ENCODE measurements around the gene TM4SF18. TPM values are rescaled to one million over a fixed set of nuclear protein-coding genes. Genes with fewer than 3 reads are reported as not detected.

The TM4SF18 gene
- total RNA-seq, 3 donors from 2014 or later (not counting 1 experiment from before 2014, with no cell fraction given) = not detected

- Histone ChIP-seq H3K4me1 (ENCODE audit: control insufficient read depth, insufficient read depth, low read length) (no peaks in the 10 kb centered on the region), H3K27ac (ENCODE audit: low read length) (no peak overlapping the region), H3K9me3 (ENCODE audit: control insufficient read depth, insufficient read depth, low read length) (no peaks in the 10 kb centered on the region), H3K4me3 (ENCODE audit: low read length) (no peak overlapping the region), H3K27me3 (ENCODE audit: control insufficient read depth, insufficient read depth, low read length) (no peaks in the 10 kb centered on the region), H3K36me3 (ENCODE audit: control insufficient read depth, insufficient read depth, low read length) (no peaks in the 10 kb centered on the region)
- ATAC-seq = no peak
- Mint-ChIP-seq H3K36me3 (no peaks in the 10 kb centered on the region), H3K4me3 (no peak overlapping the region), H3K27ac (no peak overlapping the region), H3K4me1 (peaks cover 0 to 6% of the 10 kb centered on the region in 2 donors), H3K27me3 (ENCODE audit: low read depth in 2 of 2) (peaks cover 3 to 10% of the 10 kb centered on the region in 2 donors), H3K9me3 (no peaks in the 10 kb centered on the region)
- intact Hi-C loops (cut with micrococcal nuclease) = no loop called here
- WGBS (ENCODE audit: insufficient coverage) = 80% methylated on average over 3 of the region's 3 CpGs
- no peak for DNase-seq
- TF ChIP-seq, protein P1, sequence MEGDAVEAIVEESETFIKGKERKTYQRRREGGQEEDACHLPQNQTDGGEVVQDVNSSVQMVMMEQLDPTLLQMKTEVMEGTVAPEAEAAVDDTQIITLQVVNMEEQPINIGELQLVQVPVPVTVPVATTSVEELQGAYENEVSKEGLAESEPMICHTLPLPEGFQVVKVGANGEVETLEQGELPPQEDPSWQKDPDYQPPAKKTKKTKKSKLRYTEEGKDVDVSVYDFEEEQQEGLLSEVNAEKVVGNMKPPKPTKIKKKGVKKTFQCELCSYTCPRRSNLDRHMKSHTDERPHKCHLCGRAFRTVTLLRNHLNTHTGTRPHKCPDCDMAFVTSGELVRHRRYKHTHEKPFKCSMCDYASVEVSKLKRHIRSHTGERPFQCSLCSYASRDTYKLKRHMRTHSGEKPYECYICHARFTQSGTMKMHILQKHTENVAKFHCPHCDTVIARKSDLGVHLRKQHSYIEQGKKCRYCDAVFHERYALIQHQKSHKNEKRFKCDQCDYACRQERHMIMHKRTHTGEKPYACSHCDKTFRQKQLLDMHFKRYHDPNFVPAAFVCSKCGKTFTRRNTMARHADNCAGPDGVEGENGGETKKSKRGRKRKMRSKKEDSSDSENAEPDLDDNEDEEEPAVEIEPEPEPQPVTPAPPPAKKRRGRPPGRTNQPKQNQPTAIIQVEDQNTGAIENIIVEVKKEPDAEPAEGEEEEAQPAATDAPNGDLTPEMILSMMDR (IDR thresholded peaks at IDR 0.05) = no peak
Measured at GRCh38 chr3:149374793-149375500, 41.5 kb upstream of the TM4SF18 start.

DNA sequence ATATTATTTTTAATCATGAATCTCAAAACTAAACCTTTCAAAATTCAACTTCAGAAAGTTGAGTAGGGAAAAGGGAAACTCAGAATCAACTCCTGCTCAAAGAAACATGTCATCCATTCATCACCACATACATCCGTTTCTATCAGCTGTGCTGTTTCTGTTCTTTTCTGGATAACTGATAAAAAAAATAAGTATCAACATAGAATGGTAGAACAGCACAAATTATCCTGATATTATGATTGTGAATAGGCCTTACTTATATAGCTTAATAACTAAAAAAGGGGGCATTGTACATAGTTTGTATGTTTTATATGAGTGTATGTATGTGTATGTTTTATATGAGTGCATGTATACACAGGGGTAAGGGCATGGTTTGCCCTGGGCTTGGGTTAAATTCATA lies 41.0 kb upstream of the TM4SF18 start:
- DNase-seq (no peak), ATAC-seq (no peak)
- H3K9me3 Mint-ChIP-seq = no peaks in the 10 kb centered on the region
- WGBS (ENCODE audit: insufficient coverage) = no CpG with 5 or more reads among the region's 1 CpG
- TF ChIP-seq, protein P1 (IDR thresholded peaks at IDR 0.05) = no peak
- Histone ChIP-seq H3K36me3 (ENCODE audit: control insufficient read depth, insufficient read depth, low read length) (no peaks in the 10 kb centered on the region), H3K4me1 (ENCODE audit: control insufficient read depth, insufficient read depth, low read length) (no peaks in the 10 kb centered on the region), H3K27me3 (ENCODE audit: control insufficient read depth, insufficient read depth, low read length) (no peaks in the 10 kb centered on the region), H3K27ac (ENCODE audit: low read length) (no peak overlapping the region), H3K9me3 (ENCODE audit: control insufficient read depth, insufficient read depth, low read length) (no peaks in the 10 kb centered on the region), H3K4me3 (ENCODE audit: low read length) (no peak overlapping the region)
- H3K27me3 Mint-ChIP-seq (ENCODE audit: low read depth in 2 of 2) = peaks cover 3 to 10% of the 10 kb centered on the region in 2 donors
- H3K4me3 Mint-ChIP-seq = no peak overlapping the region
- intact Hi-C loops (cut with micrococcal nuclease) = no loop called here
- H3K36me3 Mint-ChIP-seq = no peaks in the 10 kb centered on the region
- H3K4me1 Mint-ChIP-seq = peaks cover 0 to 6% of the 10 kb centered on the region in 2 donors
- H3K27ac Mint-ChIP-seq = no peak overlapping the region

GRCh38 chr3:149373235-149374125 lies 40.0 kb upstream of the TM4SF18 start:
- Mint-ChIP-seq H3K36me3 (no peaks in the 10 kb centered on the region), H3K4me3 (no peak overlapping the region), H3K4me1 (peaks cover 0 to 6% of the 10 kb centered on the region in 2 donors), H3K27me3 (ENCODE audit: low read depth in 2 of 2) (peaks cover 3 to 9% of the 10 kb centered on the region in 2 donors), H3K9me3 (no peaks in the 10 kb centered on the region), H3K27ac (no peak overlapping the region)
- Histone ChIP-seq H3K4me1 (ENCODE audit: control insufficient read depth, insufficient read depth, low read length) (no peaks in the 10 kb centered on the region), H3K27ac (ENCODE audit: low read length) (no peak overlapping the region), H3K27me3 (ENCODE audit: control insufficient read depth, insufficient read depth, low read length) (no peaks in the 10 kb centered on the region), H3K36me3 (ENCODE audit: control insufficient read depth, insufficient read depth, low read length) (no peaks in the 10 kb centered on the region), H3K4me3 (ENCODE audit: low read length) (no peak overlapping the region), H3K9me3 (ENCODE audit: control insufficient read depth, insufficient read depth, low read length) (no peaks in the 10 kb centered on the region)
- WGBS (ENCODE audit: insufficient coverage) = no CpG with 5 or more reads among the region's 2 CpGs
- no peak for ATAC-seq
- intact Hi-C loops (cut with micrococcal nuclease) = no loop called here
- TF ChIP-seq, protein P1 (IDR thresholded peaks at IDR 0.05) = no peak
- no peak for DNase-seq

Measured in natural killer cell (primary cell).